ENCODE measurements around the gene R3HDM1. TPM values are rescaled to one million over a fixed set of nuclear protein-coding genes. Genes with fewer than 3 reads are reported as not detected.

R3HDM1 gene
- total RNA-seq, 4 donors from 2014 or later, result 0.59 to 41.8 (median 13.7) TPM

DNA sequence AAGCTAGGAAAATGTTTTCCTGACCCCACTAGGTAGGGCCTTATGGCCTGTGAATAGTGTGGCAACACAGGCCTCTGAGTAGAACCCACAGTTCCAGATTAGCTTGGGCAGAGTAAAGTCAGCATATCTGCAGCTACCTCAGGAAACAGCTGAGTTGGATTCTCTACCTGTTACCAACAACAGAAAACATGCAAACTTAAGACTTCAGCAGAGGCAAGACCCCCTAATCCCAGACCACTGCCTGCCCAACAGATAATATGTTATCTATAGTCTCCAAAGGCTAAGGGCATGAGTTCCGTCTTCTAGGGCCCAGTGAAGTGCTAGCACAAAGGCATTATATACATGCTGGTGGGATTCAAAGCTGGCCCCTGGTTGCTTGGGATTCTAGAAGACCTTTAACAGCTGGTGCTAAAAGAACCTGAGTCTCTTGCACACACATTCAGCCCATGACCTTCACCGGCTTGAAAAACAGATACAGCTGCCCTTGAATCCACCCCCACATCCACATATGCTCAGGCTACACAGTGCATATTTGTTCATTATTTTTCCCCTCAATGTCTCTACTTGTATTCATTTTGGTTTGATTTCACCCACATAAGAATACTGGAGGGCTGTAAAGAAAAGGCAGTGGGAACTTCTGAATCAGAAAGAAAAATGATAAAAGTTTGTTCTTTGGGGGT, 196.9 kb downstream of the R3HDM1 start:
- Histone ChIP-seq H3K27me3 (no peaks in the 10 kb centered on the region), H3K27ac (no peak overlapping the region), H3K36me3 (no peaks in the 10 kb centered on the region), H3K4me3 (no peak overlapping the region), H3K4me1 (no peaks in the 10 kb centered on the region), H3K9me3 (no peaks in the 10 kb centered on the region)
- TF ChIP-seq CTCF (IDR thresholded peaks at IDR 0.05), result no peak
- intact Hi-C loops (cut with DNase I; ENCODE audit: low total_unique reads), result no loop called here
- no peak for DNase-seq

DNA sequence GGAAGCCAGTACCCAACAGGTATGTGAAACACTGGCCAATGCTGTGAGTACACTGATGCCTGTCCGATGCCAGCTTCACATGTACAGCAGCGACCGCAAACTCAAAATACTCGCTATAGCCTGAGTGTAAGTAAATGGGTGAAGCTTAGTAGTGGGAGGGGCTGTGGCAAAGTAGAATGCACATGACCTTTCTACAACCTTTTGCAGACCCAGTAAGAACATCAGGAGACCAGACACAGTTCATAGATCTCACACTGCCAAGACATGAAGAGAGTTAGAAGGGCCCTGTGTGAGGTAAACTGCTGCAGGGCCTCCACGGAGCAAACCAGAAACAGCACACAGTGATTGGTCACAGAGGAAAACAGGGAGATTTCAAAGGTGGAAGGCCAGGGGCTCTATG, 201.3 kb downstream of the R3HDM1 start:
- no peaks in the 10 kb centered on the region for H3K36me3 ChIP-seq
- no peaks in the 10 kb centered on the region for H3K9me3 ChIP-seq
- H3K27me3 ChIP-seq, result no peaks in the 10 kb centered on the region
- intact Hi-C loops (cut with DNase I; ENCODE audit: low total_unique reads), result no loop called here
- H3K4me3 ChIP-seq, result no peak overlapping the region
- H3K27ac ChIP-seq, result no peak overlapping the region
- TF ChIP-seq CTCF (IDR thresholded peaks at IDR 0.05) (no peak), POLR2A (IDR thresholded peaks at IDR 0.05) (no peak)
- H3K4me1 ChIP-seq, result no peaks in the 10 kb centered on the region
- DNase-seq, result no peak

DNA sequence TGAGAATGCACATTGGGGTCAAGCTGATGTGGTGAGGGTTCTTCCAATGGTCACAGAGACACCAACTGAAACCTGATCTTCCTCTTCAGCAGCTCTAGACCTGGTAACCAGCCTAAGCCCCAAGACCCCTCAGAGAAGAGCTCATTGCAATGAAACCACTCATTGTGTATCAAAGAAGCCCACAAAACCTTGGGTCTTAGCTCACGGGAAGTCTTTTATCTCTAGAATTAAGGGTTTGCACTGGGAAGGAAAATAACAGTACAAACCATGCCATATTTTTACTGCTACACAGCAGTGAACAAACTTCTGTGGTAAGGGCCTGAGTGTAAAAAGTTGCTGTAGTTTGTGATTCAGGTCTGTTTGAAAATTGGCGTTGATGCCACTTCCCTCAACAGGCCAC, 201.8 kb downstream of the R3HDM1 start:
- Histone ChIP-seq H3K36me3 (no peaks in the 10 kb centered on the region), H3K4me3 (no peak overlapping the region), H3K27me3 (no peaks in the 10 kb centered on the region), H3K4me1 (no peaks in the 10 kb centered on the region), H3K27ac (no peak overlapping the region), H3K9me3 (no peaks in the 10 kb centered on the region)
- TF ChIP-seq POLR2A (IDR thresholded peaks at IDR 0.05) (no peak), CTCF (IDR thresholded peaks at IDR 0.05) (no peak)
- intact Hi-C loops (cut with DNase I; ENCODE audit: low total_unique reads), result no loop called here
- no peak for DNase-seq

- no peak for TF ChIP-seq CTCF (IDR thresholded peaks at IDR 0.05)
- no peak for TF ChIP-seq POLR2A (IDR thresholded peaks at IDR 0.05)
- Histone ChIP-seq H3K9me3 (no peaks in the 10 kb centered on the region), H3K4me1 (no peaks in the 10 kb centered on the region), H3K36me3 (no peaks in the 10 kb centered on the region), H3K4me3 (no peak overlapping the region), H3K27me3 (no peaks in the 10 kb centered on the region), H3K27ac (no peak overlapping the region)
- no peak for DNase-seq
- intact Hi-C loops (cut with DNase I; ENCODE audit: low total_unique reads), result no loop called here
These were observed 205.3 kb downstream of the R3HDM1 start for GRCh38 chr2:135736546-135736945.

DNA sequence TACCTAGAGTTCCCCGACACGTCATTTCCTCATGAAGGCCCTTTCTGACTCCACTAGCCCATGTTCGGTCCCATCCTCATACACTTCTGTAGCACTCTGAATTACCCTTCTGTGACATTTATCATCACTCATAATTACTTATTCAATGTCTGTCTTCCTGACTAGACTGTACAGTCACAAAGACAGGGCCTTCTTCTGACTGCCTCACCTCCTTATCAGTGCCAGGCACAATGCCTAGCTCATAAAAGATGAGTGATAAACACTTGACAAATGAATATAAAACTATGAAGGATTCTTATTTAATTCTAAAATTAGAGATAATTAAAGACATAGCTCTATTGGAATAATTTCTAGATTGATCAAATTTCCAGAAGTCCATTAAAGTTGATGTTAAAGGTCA, 208.9 kb downstream of the R3HDM1 start:
- H3K27me3 ChIP-seq, result no peaks in the 10 kb centered on the region
- H3K27ac ChIP-seq, result no peak overlapping the region
- intact Hi-C loops (cut with DNase I; ENCODE audit: low total_unique reads), result no loop called here

More for the DNA sequence above, 208.9 kb downstream of the R3HDM1 start:
- Histone ChIP-seq H3K9me3 (no peaks in the 10 kb centered on the region), H3K36me3 (no peaks in the 10 kb centered on the region), H3K4me3 (no peak overlapping the region), H3K4me1 (peaks cover 0 to 8% of the 10 kb centered on the region in 2 donors)
- no peak for TF ChIP-seq CTCF (IDR thresholded peaks at IDR 0.05)
- TF ChIP-seq POLR2A (IDR thresholded peaks at IDR 0.05), result no peak
- no peak for DNase-seq
